Endothelial cell of umbilical vein (primary cell): ENCODE measurements around the gene CLDND2. TPM values are rescaled to one million over a fixed set of nuclear protein-coding genes. Genes with fewer than 3 reads are reported as not detected.

Experiments used
- BruUV-seq: library from RNA; stranded (reverse); fragments of 400-500 nt; replicated peaks from 2 replicates; lab custom pipeline; 2021; lab: Mats Ljungman, UMichigan
- CTCF ChIA-PET: fragments of 300-600, 350-600 bp; sonication (Branson Sonifier 250); formaldehyde crosslinking; loops from one replicate; lab custom pipeline; 2021; ENCODE audit warnings: antibody characterized with exemption, inconsistent platforms; lab: Charles Lee
- POLR2A ChIA-PET: fragments of 300-600, 350-600 bp; sonication (Branson Sonifier 250); formaldehyde crosslinking; loops from one replicate; lab custom pipeline; 2021; ENCODE audit warnings: antibody characterized with exemption, inconsistent platforms; lab: Charles Lee
- DNase-seq: peaks from one replicate; pipeline ENCODE4 v3.0.0-alpha.2; 2011; ENCODE audit warnings: low read depth, low spot score
- FAIRE-seq: peaks from 2 replicates; lab custom pipeline; 2011; peaks lifted over from hg19 to GRCh38; lab: Jason Lieb, UNC
- H2AFZ ChIP-seq: 2 replicates; pipeline ENCODE4 v1.6.0; 2012; ENCODE audit warnings: low read depth, low read length, control low read depth, inconsistent platforms
- H3K27ac ChIP-seq: 2 replicates; pipeline ENCODE4 v1.5.1; 2011; ENCODE audit warnings: low read depth, mild to moderate bottlenecking, control low read depth, low read length, moderate library complexity; ENCODE audit not compliant: insufficient read depth
- H3K27me3 ChIP-seq, 2 experiments: 2 replicates each; pipeline versions ENCODE4 v1.6.0 to v1.6.1; 2011; ENCODE audit warnings: low read length in 2 of 2, mixed read lengths in 1 of 2; ENCODE audit not compliant: control insufficient read depth in 2 of 2, insufficient read depth in 2 of 2
- H3K36me3 ChIP-seq, 2 experiments: 2 replicates in 1 of 2; 3 replicates in 1 of 2; pipeline ENCODE4 v1.5.1; 2011; ENCODE audit warnings: low read length in 2 of 2, mild to moderate bottlenecking in 1 of 2, moderate library complexity in 1 of 2; ENCODE audit not compliant: control insufficient read depth in 2 of 2, insufficient read depth in 2 of 2; ENCODE audit errors: extremely low read depth in 1 of 2
- H3K4me1 ChIP-seq: 3 replicates; pipeline ENCODE4 v1.5.1; 2011; ENCODE audit warnings: mild to moderate bottlenecking, low read length; ENCODE audit not compliant: control insufficient read depth, insufficient read depth; ENCODE audit errors: extremely low read depth
- H3K4me2 ChIP-seq: 2 replicates; pipeline ENCODE4 v1.6.1; 2011; ENCODE audit warnings: low read length, control low read depth, mixed read lengths; ENCODE audit not compliant: insufficient read depth
- H3K4me3 ChIP-seq, 3 experiments: fragments of 200-600 bp in 1 of 3; sonication (generic), shearing (Covaris generic) in 1 of 3; replicated peaks in 1 of 3; 2 replicates each; pipeline ENCODE4 v1.5.1; 2011 to 2016; ENCODE audit warnings: control low read depth in 3 of 3, low read length in 3 of 3, mild to moderate bottlenecking in 2 of 3, inconsistent platforms in 1 of 3, low read depth in 1 of 3, moderate library complexity in 1 of 3; ENCODE audit not compliant: insufficient read depth in 1 of 3
- H3K79me2 ChIP-seq: 2 replicates; pipeline ENCODE4 v1.6.0; 2012; ENCODE audit warnings: low read length, inconsistent platforms; ENCODE audit not compliant: control insufficient read depth, insufficient read depth
- H3K9ac ChIP-seq: replicated peaks from 2 replicates; pipeline ENCODE3; 2011; ENCODE audit warnings: low read length, control low read depth; ENCODE audit not compliant: insufficient read depth; ENCODE audit errors: extremely low read depth
- H3K9me1 ChIP-seq: replicated peaks from 3 replicates; pipeline ENCODE4 v1.6.0; 2011; ENCODE audit warnings: mild to moderate bottlenecking, low read length; ENCODE audit not compliant: control insufficient read depth, insufficient read depth; ENCODE audit errors: extremely low read depth
- H3K9me3 ChIP-seq: replicated peaks from 2 replicates; pipeline ENCODE4 v1.5.1; 2012; ENCODE audit warnings: low read length, inconsistent platforms; ENCODE audit not compliant: control insufficient read depth, insufficient read depth
- H4K20me1 ChIP-seq: replicated peaks from 2 replicates; pipeline ENCODE3; 2011; ENCODE audit warnings: mild to moderate bottlenecking, low read length; ENCODE audit not compliant: control insufficient read depth, insufficient read depth; ENCODE audit errors: extremely low read depth
- EZH2 ChIP-seq: IDR thresholded peaks from 2 replicates; pipeline ENCODE4 v1.6.1; 2012; ENCODE audit warnings: borderline replicate concordance, low read depth, mild to moderate bottlenecking, moderate library complexity, low read length, inconsistent platforms; ENCODE audit not compliant: severe bottlenecking
- FOS ChIP-seq: IDR thresholded peaks from 2 replicates; pipeline ENCODE4 v1.6.1; 2011; ENCODE audit warnings: mild to moderate bottlenecking, low read length, moderate library complexity, borderline replicate concordance; ENCODE audit not compliant: insufficient read depth
- GATA2 ChIP-seq: IDR thresholded peaks from 2 replicates; pipeline ENCODE4 v1.7.0; 2011; ENCODE audit warnings: low read depth, mild to moderate bottlenecking, moderate library complexity, mixed read lengths, low read length; ENCODE audit not compliant: insufficient read length, insufficient read depth
- JUN ChIP-seq: IDR thresholded peaks from 2 replicates; pipeline ENCODE4 v1.6.1; 2011; ENCODE audit warnings: borderline replicate concordance, low read depth; ENCODE audit not compliant: insufficient read length, insufficient read depth
- MYC ChIP-seq: IDR thresholded peaks from one replicate; pipeline ENCODE4 v1.6.1; 2011; ENCODE audit warnings: mild to moderate bottlenecking, low read depth, low read length
- POLR2A ChIP-seq: IDR thresholded peaks from 2 replicates; pipeline ENCODE4 v1.6.1; 2012; ENCODE audit warnings: low read depth, mild to moderate bottlenecking, control low read depth, low read length
- POLR2AphosphoS5 ChIP-seq: IDR thresholded peaks from 2 replicates; pipeline ENCODE4 v1.6.1; 2012; ENCODE audit warnings: low read depth, mild to moderate bottlenecking, control low read depth, low read length, moderate library complexity; ENCODE audit not compliant: insufficient read depth
- dilution Hi-C: fragments of 300-500 bp; cut with MboI; formaldehyde crosslinking; loops from one replicate; pipeline ENCODE4 v1.15.0; 2019; ENCODE audit warnings: low sequenced_read_pairs; ENCODE audit not compliant: extremely low pct_ligation_motif_present
- intact Hi-C: fragments of 100-400 bp; cut with micrococcal nuclease; formaldehyde crosslinking; loops from one replicate; pipeline ENCODE4 v1.10.0; 2022
- polyA plus RNA-seq, 4 experiments: library from polyadenylated mRNA; depleted of rRNA in 3 of 4; stranded (reverse) in 3 of 4; unstranded in 1 of 4; fragments of >200 nt; gene quantifications; 2 replicates each; pipeline versions ENCODE4 v1.2.1 to v1.2.3, GENCODE V29; 2011 to 2012; ENCODE audit warnings: missing spikeins in 1 of 4
- total RNA-seq: library from RNA; stranded (reverse); gene quantifications from 2 replicates; pipeline ENCODE4 v1.2.3, GENCODE V29; 2021
- TF ChIP-seq, protein P1 (sequence below), 2 donors: IDR thresholded peaks; 1 replicate in 1 of 2; 2 replicates in 1 of 2; pipeline ENCODE4 v1.5.1; 2011; ENCODE audit warnings: low read length in 2 of 2, mild to moderate bottlenecking in 2 of 2, moderate library complexity in 2 of 2, control low read depth in 1 of 2, inconsistent platforms in 1 of 2, low read depth in 1 of 2; ENCODE audit not compliant: insufficient read depth in 1 of 2; ENCODE audit errors: extremely low read depth in 1 of 2
- TF ChIP-seq, protein P2 (sequence below): IDR thresholded peaks from 2 replicates; pipeline ENCODE4 v1.6.1; 2011; ENCODE audit not compliant: insufficient read depth, insufficient read length

Gene CLDND2
- total and polyA plus RNA-seq, 2 donors (not counting 3 experiments of a cell fraction or from before 2014, with no cell fraction given): 0.97 TPM; not detected in 1

DNA sequence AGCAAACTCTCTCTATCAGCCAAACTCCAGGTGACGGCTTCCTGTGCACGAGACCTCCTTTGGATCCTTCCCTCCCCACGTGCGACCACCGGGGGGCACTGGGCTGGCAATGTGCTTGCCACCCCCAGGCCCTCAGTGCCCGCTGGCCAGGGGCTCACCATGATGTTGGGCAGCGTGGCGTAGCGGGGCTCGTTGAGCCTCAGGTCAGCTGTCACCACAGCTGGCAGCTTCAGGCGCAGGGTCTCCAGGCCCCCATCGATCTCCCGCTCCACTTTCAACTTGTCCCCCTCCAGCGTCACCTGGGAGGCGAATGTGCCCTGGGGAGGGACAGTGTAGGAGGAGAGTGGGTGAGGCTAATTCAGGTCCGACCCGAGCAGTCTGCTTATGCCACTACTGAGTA lies 22.1 kb downstream of the CLDND2 start:
- BruUV-seq: no TSS peak
- Histone ChIP-seq H3K9me3 (no peaks in the 10 kb centered on the region), H3K4me3 (no peak overlapping the region), H3K36me3 (peaks cover 0 to 3% of the 10 kb centered on the region in 2 experiments), H3K27ac (no peak overlapping the region), H3K27me3 (no peaks in the 10 kb centered on the region), H3K9me1 (no peaks in the 10 kb centered on the region), H4K20me1 (no peaks in the 10 kb centered on the region), H3K9ac (no peak overlapping the region), H3K79me2 (no peaks in the 10 kb centered on the region), H2AFZ (no peak overlapping the region), H3K4me2 (no peak overlapping the region), H3K4me1 (no peaks in the 10 kb centered on the region)
- no peak for FAIRE-seq
- ChIA-PET POLR2A (no interaction called here), CTCF (no interaction called here)
- dilution Hi-C loops: no loop called here
- TF ChIP-seq POLR2AphosphoS5: no peak
- TF ChIP-seq, protein P1, sequence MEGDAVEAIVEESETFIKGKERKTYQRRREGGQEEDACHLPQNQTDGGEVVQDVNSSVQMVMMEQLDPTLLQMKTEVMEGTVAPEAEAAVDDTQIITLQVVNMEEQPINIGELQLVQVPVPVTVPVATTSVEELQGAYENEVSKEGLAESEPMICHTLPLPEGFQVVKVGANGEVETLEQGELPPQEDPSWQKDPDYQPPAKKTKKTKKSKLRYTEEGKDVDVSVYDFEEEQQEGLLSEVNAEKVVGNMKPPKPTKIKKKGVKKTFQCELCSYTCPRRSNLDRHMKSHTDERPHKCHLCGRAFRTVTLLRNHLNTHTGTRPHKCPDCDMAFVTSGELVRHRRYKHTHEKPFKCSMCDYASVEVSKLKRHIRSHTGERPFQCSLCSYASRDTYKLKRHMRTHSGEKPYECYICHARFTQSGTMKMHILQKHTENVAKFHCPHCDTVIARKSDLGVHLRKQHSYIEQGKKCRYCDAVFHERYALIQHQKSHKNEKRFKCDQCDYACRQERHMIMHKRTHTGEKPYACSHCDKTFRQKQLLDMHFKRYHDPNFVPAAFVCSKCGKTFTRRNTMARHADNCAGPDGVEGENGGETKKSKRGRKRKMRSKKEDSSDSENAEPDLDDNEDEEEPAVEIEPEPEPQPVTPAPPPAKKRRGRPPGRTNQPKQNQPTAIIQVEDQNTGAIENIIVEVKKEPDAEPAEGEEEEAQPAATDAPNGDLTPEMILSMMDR (IDR thresholded peaks at IDR 0.05; ENCODE audit: extremely low read depth in 1 of 2, insufficient read depth in 1 of 2, low read depth in 1 of 2, low read length in 2 of 2): peak in 1 of 2 donors; percentile 6
- intact Hi-C loops: no loop called here
- DNase-seq: no peak

DNA sequence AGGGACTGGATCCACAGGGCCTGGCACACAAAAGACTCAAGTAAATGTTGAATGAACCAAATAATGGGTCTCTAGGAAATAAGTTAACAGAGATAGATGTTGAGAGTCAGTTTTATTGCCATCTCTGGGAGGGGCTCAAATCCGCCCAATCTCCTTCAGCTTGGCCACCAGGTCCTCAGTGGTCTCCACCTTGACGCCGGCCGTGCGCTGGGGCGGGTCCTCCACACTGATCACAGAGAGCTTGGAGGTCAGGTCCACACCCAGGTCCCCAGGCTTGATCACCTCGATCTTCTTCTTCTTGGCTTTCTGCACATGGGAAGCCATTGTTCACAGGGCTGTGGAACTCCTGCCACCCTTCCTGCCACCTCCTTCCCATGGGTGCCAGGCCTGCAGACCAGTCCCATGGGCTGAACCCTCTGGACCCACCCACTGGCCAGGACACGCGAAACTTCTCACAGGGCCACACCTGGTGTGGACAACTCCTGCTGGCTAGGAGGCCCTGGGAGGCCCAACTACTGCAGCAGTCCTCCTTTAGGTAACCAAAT lies 23.7 kb downstream of the CLDND2 start:
- no peak for DNase-seq
- Histone ChIP-seq H3K4me1 (peaks cover 2% of the 10 kb centered on the region), H3K27ac (no peak overlapping the region), H3K36me3 (no peaks in the 10 kb centered on the region), H3K4me3 (no peak overlapping the region), H4K20me1 (no peaks in the 10 kb centered on the region), H3K4me2 (no peak overlapping the region), H3K9ac (no peak overlapping the region), H3K27me3 (no peaks in the 10 kb centered on the region), H3K79me2 (no peaks in the 10 kb centered on the region), H3K9me1 (no peaks in the 10 kb centered on the region), H3K9me3 (no peaks in the 10 kb centered on the region), H2AFZ (no peak overlapping the region)
- FAIRE-seq: no peak
- ChIA-PET CTCF (no interaction called here), POLR2A (no interaction called here)
- dilution Hi-C loops: no loop called here
- TF ChIP-seq GATA2: no peak
- TF ChIP-seq FOS: no peak
- TF ChIP-seq EZH2: no peak
- TF ChIP-seq, protein P2, sequence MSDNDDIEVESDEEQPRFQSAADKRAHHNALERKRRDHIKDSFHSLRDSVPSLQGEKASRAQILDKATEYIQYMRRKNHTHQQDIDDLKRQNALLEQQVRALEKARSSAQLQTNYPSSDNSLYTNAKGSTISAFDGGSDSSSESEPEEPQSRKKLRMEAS: no peak
- no peak for TF ChIP-seq POLR2A
- TF ChIP-seq POLR2AphosphoS5: no peak
- TF ChIP-seq MYC: no peak
- TF ChIP-seq JUN: no peak
- TF ChIP-seq, protein P1 (IDR thresholded peaks at IDR 0.05; ENCODE audit: extremely low read depth in 1 of 2, insufficient read depth in 1 of 2, low read depth in 1 of 2, low read length in 2 of 2): no peak
- intact Hi-C loops: no loop called here
- no TSS peak for BruUV-seq
